WTC11 (cell line): ENCODE results near the gene SLC5A3.

Experiments used
- CREB1 ChIP-seq: sonication (generic); formaldehyde crosslinking; IDR thresholded peaks from 2 replicates; pipeline ENCODE4 v1.8.0; 2023; ENCODE audit warnings: mild to moderate bottlenecking, missing genetic modification reagents
- NR2C2 ChIP-seq: sonication (generic); formaldehyde crosslinking; IDR thresholded peaks from 2 replicates; pipeline ENCODE4 v1.8.0; 2022; ENCODE audit warnings: mild to moderate bottlenecking, missing genetic modification reagents
- ZNF396 ChIP-seq: fragments of 250-450 bp; sonication (Bioruptor Pico); IDR thresholded peaks from 2 replicates; pipeline ENCODE4 v1.8.0; 2021; ENCODE audit warnings: mild to moderate bottlenecking, moderate library complexity, borderline replicate concordance
- ZNF671 ChIP-seq: fragments of 250-450 bp; sonication (Bioruptor Pico); IDR thresholded peaks from 2 replicates; pipeline ENCODE4 v1.8.0; 2021; ENCODE audit warnings: mild to moderate bottlenecking
- TF ChIP-seq, protein P1 (sequence below): fragments of 200-600 bp; IDR thresholded peaks from 2 replicates; pipeline ENCODE4 v1.8.0; 2022; ENCODE audit warnings: antibody characterized with exemption
- TF ChIP-seq, protein P2 (sequence below): sonication (generic); formaldehyde crosslinking; IDR thresholded peaks from 2 replicates; pipeline ENCODE4 v1.8.1; 2022; ENCODE audit warnings: low read depth, missing genetic modification reagents, borderline replicate concordance
- TF ChIP-seq, protein P3 (sequence below): sonication (generic); formaldehyde crosslinking; conservative IDR thresholded peaks from 2 replicates; pipeline ENCODE4 v1.8.1; 2022; ENCODE audit warnings: mild to moderate bottlenecking, missing genetic modification reagents

DNA sequence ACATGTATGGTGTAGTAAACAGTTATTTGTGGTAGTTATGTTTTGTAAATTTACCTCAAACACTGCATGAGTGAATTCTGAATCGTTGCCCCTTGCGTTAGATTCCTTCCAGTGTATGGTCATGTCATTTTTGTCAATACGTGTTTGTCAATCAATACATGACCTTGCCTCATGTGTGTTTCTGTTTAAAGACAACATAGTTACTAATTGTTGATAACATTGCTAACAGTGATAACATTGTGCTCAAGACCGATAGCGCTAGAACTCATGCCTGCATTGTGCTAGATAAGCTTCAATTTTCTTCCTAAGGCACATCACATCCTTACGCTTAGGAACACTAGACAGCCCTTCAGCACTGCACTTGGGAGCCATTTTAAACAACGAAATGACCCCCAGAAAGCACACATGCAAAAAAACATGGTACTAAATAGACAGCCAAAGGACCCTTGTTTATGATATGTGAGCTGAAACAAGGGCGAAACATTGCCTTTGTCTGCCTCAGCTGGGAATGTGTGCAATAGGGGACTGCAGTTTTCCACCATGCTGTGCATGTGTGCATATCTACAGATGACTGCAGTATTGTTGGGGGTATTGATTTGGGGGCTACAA lies 37.3 kb downstream of the SLC5A3 start:
- TF ChIP-seq, protein P1, sequence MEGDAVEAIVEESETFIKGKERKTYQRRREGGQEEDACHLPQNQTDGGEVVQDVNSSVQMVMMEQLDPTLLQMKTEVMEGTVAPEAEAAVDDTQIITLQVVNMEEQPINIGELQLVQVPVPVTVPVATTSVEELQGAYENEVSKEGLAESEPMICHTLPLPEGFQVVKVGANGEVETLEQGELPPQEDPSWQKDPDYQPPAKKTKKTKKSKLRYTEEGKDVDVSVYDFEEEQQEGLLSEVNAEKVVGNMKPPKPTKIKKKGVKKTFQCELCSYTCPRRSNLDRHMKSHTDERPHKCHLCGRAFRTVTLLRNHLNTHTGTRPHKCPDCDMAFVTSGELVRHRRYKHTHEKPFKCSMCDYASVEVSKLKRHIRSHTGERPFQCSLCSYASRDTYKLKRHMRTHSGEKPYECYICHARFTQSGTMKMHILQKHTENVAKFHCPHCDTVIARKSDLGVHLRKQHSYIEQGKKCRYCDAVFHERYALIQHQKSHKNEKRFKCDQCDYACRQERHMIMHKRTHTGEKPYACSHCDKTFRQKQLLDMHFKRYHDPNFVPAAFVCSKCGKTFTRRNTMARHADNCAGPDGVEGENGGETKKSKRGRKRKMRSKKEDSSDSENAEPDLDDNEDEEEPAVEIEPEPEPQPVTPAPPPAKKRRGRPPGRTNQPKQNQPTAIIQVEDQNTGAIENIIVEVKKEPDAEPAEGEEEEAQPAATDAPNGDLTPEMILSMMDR = no peak
- TF ChIP-seq ZNF396 (no peak), NR2C2 (no peak), ZNF671 (CRISPR knock-in tag) (no peak), CREB1 (no peak)
- TF ChIP-seq, protein P2, sequence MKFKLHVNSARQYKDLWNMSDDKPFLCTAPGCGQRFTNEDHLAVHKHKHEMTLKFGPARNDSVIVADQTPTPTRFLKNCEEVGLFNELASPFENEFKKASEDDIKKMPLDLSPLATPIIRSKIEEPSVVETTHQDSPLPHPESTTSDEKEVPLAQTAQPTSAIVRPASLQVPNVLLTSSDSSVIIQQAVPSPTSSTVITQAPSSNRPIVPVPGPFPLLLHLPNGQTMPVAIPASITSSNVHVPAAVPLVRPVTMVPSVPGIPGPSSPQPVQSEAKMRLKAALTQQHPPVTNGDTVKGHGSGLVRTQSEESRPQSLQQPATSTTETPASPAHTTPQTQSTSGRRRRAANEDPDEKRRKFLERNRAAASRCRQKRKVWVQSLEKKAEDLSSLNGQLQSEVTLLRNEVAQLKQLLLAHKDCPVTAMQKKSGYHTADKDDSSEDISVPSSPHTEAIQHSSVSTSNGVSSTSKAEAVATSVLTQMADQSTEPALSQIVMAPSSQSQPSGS (CRISPR knock-in tag) = no peak
- TF ChIP-seq, protein P3, sequence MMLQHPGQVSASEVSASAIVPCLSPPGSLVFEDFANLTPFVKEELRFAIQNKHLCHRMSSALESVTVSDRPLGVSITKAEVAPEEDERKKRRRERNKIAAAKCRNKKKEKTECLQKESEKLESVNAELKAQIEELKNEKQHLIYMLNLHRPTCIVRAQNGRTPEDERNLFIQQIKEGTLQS (CRISPR knock-in tag) = no peak
